Panc1 (cell line): ENCODE results near the gene MICAL2. TPM values are rescaled to one million over a fixed set of nuclear protein-coding genes. Genes with fewer than 3 reads are reported as not detected.

Experiments
- ATAC-seq: fragments of 200-7000 bp; cut with Tn5 transposase; 2 replicates; pipeline ENCODE4 v1.9.1; 2020; ENCODE audit warnings: mild to moderate bottlenecking, moderate library complexity
- BruUV-seq: library from RNA; stranded (reverse); fragments of 400-500 nt; replicated peaks from 2 replicates; lab custom pipeline; 2021; lab: Mats Ljungman, UMichigan
- CTCF ChIA-PET: fragments of 300-600 bp; sonication (Branson Sonifier 250); formaldehyde crosslinking; loops from one replicate; lab custom pipeline; 2022; ENCODE audit warnings: antibody characterized with exemption; lab: Charles Lee
- POLR2A ChIA-PET: fragments of 300-600 bp; sonication (Branson Sonifier 250); formaldehyde crosslinking; loops from one replicate; lab custom pipeline; 2022; ENCODE audit warnings: antibody characterized with exemption; lab: Charles Lee
- DNase-seq: peaks from one replicate; pipeline ENCODE4 v3.0.0-alpha.2; 2010; ENCODE audit warnings: low read depth, low spot score
- H3K27ac ChIP-seq: 2 replicates; pipeline ENCODE4 v1.5.1; 2011; ENCODE audit warnings: mild to moderate bottlenecking, low read length, inconsistent platforms
- H3K27me3 ChIP-seq: fragments of 200-500 bp; sonication (Bioruptor generic); 2 replicates; pipeline ENCODE4 v1.6.0; 2014; ENCODE audit warnings: low read length, inconsistent platforms; ENCODE audit not compliant: control insufficient read depth, insufficient read depth
- H3K36me3 ChIP-seq: fragments of 200-500 bp; sonication (Bioruptor generic); 2 replicates; pipeline ENCODE4 v1.5.1; 2014; ENCODE audit warnings: inconsistent platforms, mild to moderate bottlenecking, low read length, moderate library complexity; ENCODE audit not compliant: control insufficient read depth, insufficient read depth
- H3K4me1 ChIP-seq: 2 replicates; pipeline ENCODE4 v1.5.1; 2011; ENCODE audit warnings: inconsistent platforms, mild to moderate bottlenecking, low read length, moderate library complexity; ENCODE audit not compliant: control insufficient read depth, insufficient read depth
- H3K4me3 ChIP-seq, 2 experiments: 2 replicates each; pipeline ENCODE4 v1.5.1; 2011 to 2012; ENCODE audit warnings: low read depth in 2 of 2, low read length in 2 of 2, mild to moderate bottlenecking in 2 of 2, inconsistent platforms in 1 of 2, moderate library complexity in 1 of 2
- H3K9me3 ChIP-seq: fragments of 200-500 bp; sonication (Bioruptor generic); 2 replicates; pipeline ENCODE4 v1.5.1; 2014; ENCODE audit warnings: low read depth, mild to moderate bottlenecking, inconsistent platforms, low read length, moderate library complexity; ENCODE audit not compliant: control insufficient read depth, insufficient read depth
- CTCF ChIP-seq: fragments of 450-650 bp; IDR thresholded peaks from 2 replicates; pipeline ENCODE4 v1.5.1; 2017; ENCODE audit warnings: mild to moderate bottlenecking
- POLR2AphosphoS5 ChIP-seq: IDR thresholded peaks from 2 replicates; pipeline ENCODE4 v1.6.1; 2012; ENCODE audit warnings: mild to moderate bottlenecking, low read depth, low read length, moderate library complexity
- REST ChIP-seq, 2 experiments: IDR thresholded peaks; 2 replicates each; pipeline ENCODE4 v1.6.1; 2011 to 2012; ENCODE audit warnings: low read depth in 2 of 2, control low read depth in 1 of 2, low read length in 1 of 2, mild to moderate bottlenecking in 1 of 2, moderate library complexity in 1 of 2; ENCODE audit not compliant: insufficient read depth in 1 of 2
- SIN3A ChIP-seq: IDR thresholded peaks from 2 replicates; pipeline ENCODE4 v1.6.1; 2012; ENCODE audit warnings: low read depth, mild to moderate bottlenecking, low read length, moderate library complexity, borderline replicate concordance; ENCODE audit not compliant: insufficient read depth
- TCF7L2 ChIP-seq: IDR thresholded peaks from 2 replicates; pipeline ENCODE4 v1.6.1; 2011; ENCODE audit warnings: mild to moderate bottlenecking, low read depth, low read length, inconsistent platforms
- in situ Hi-C: cut with HindIII; loops from 2 replicates; pipeline ENCODE4 v1.10.0; 2016; ENCODE audit warnings: low sequenced_read_pairs, low pct_unique_long_range_greater_than_20kb
- intact Hi-C: fragments of 100-400 bp; cut with micrococcal nuclease; formaldehyde crosslinking; loops from one replicate; pipeline ENCODE4 v1.10.0; 2022; ENCODE audit not compliant: unreplicated experiment
- total RNA-seq: library from RNA; stranded (reverse); gene quantifications from one replicate; pipeline ENCODE4 v1.2.1, GENCODE V29; 2021; ENCODE audit not compliant: unreplicated experiment

MICAL2 gene
- total RNA-seq, 1 experiment from 2014 or later: 199 TPM

GRCh38 chr11:12187399-12187798 is 77.0 kb downstream of the MICAL2 start:
- peak overlapping the region; percentile 67 for H3K27ac ChIP-seq
- POLR2A ChIA-PET: no interaction called here
- ATAC-seq (no peak), DNase-seq (no peak)
- H3K4me1 ChIP-seq: peaks cover 42% of the 10 kb centered on the region
- BruUV-seq: no TSS peak
- peaks cover 5% of the 10 kb centered on the region for H3K36me3 ChIP-seq
- TF ChIP-seq CTCF: no peak
- TF ChIP-seq SIN3A: no peak
- TF ChIP-seq POLR2AphosphoS5: no peak
- TF ChIP-seq TCF7L2: no peak
- no peak for TF ChIP-seq REST (IDR thresholded peaks at IDR 0.05; ENCODE audit: insufficient read depth in 1 of 2, low read depth in 2 of 2, low read length in 1 of 2)
- in situ Hi-C loops: no loop called here
- H3K27me3 ChIP-seq: no peaks in the 10 kb centered on the region
- no peak overlapping the region for H3K4me3 ChIP-seq
- no peaks in the 10 kb centered on the region for H3K9me3 ChIP-seq
- CTCF ChIA-PET: no interaction called here
- intact Hi-C loops: no loop called here

- H3K4me3 ChIP-seq: no peak overlapping the region
- TF ChIP-seq CTCF (no peak), POLR2AphosphoS5 (no peak), REST (IDR thresholded peaks at IDR 0.05; ENCODE audit: insufficient read depth in 1 of 2, low read depth in 2 of 2, low read length in 1 of 2) (no peak), TCF7L2 (no peak), SIN3A (no peak)
- H3K9me3 ChIP-seq: no peaks in the 10 kb centered on the region
- DNase-seq: no peak
- ChIA-PET CTCF (no interaction called here), POLR2A (interaction anchor here (1.0 kb wide), 1 partner anchor 26 kb away, joined by 4 read pairs; no protein-coding TSS in a partner anchor)
- peaks cover 5% of the 10 kb centered on the region for H3K36me3 ChIP-seq
- no peak for ATAC-seq
- H3K4me1 ChIP-seq: peaks cover 32% of the 10 kb centered on the region
- no TSS peak for BruUV-seq
- in situ Hi-C loops: no loop called here
- no peaks in the 10 kb centered on the region for H3K27me3 ChIP-seq
- intact Hi-C loops: no loop called here
- peak overlapping the region; percentile 26; the same call in 1 of the 2 replicates for H3K27ac ChIP-seq
These were observed 78.3 kb downstream of the MICAL2 start for GRCh38 chr11:12188548-12189317.
